GM18499 (cell line): ENCODE data around the gene RAB8B.

ENCODE experiments used
- ATAC-seq: cut with Tn5 transposase; IDR thresholded peaks from one replicate; pipeline ENCODE4 v1.9.1; 2021; ENCODE audit warnings: moderate number of reproducible peaks; ENCODE audit not compliant: insufficient read depth, unreplicated experiment

RAB8B gene

DNA sequence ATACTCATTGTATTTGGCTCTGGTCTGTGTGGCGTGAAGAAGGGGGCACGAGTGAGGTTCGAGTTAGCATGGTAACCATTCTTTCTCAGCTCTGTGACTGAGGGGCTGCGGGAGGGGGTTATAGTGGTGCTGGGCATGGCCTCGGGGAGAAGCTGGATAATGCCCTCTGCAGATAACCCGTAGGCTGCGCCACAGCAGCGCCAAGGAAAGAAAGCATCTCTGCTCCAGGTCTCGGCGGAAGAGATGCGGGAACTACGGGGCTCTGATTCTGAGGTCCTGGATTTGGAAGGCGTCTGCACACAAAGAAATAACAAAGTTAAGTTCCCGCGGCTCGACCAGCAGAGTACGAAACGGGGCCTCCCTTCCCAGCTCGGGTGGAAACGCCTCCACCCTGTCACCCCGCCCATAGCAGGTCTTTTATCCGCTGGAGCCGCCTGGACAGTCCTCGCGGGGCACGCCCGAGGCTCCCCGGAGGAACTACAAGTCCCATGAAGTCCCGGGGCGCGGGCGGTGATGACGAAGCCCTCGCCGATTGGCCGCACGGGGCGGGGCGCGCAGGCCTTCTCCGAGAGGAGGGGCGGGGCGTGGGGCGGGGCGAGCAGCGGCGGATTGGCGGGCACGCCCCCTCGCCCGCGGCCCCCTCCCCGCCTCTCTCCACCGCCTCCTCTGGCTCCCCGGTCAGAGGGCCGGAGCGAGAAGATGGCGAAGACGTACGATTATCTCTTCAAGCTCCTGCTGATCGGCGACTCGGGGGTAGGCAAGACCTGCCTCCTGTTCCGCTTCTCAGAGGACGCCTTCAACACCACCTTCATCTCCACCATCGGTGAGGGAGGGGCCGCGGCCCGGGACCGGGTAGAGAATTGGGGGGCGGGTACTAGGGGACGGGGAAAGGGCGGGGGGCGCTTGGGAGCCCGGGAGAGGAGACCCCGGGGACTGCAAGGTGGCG is at the start of gene RAB8B:
RAB8B (plus strand) TSS at position 681 of the 946 bp plus-strand sequence; CDS start at position 700, 19 bp downstream.
- ATAC-seq, result peak; percentile 42

DNA sequence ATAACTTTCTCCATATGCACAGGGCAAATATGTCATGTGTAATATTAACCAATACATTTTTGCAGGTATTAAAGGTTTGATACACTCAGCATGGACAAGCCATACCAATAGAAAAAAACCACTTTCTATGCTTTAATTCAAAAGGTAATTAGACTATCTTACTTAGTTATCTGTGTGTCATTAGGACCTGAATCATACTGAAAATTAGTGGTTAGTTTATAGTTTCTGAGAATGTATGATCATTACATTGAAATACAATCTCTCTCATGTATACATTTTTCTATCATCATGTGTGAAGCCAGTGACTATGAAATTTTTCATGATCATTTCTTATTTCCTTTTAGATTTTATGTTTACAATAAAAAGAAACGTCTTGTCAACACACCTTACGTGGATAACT is 48.5 kb upstream of the RAB8B start:
- ATAC-seq, result no peak

DNA sequence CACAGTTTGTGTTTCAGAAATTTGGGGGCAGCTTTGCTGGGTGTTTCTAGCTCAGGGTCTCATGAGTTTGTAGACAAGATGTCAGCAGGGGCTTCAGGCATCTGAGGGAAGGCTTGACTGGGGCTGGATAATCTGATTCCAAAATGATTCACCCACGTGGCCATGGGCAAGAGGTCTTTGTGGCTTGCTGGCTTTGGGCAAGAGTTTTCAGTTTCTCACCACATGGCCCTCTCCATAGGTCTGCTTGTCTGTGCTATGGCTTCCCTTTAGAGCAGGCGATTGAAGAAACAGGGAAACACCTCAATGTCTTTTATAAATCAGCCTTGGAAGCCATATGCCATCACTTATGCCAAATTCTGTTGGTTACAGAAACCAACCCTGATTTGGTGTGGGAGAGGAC is 44.0 kb upstream of the RAB8B start:
- ATAC-seq, result no peak

DNA sequence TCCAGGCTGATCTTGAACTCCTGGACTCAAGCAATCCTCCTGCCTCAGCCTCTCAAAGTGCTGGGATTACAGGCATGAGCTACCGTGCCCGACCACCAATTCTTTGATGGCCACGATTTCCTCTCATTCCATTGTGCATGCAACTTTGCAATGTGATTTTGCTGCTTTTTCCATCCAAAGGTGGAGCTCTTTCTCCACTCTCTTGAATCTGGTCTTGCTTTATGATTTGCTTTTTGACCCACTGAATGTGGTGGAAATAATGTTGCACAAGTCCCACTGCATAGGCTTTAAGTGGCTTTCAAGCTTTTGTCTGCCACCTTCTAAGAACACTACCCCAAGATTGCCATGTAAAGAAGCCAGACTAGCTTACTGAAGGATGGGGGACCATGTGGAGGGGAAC is 42.7 kb upstream of the RAB8B start:
- ATAC-seq, result no peak

DNA sequence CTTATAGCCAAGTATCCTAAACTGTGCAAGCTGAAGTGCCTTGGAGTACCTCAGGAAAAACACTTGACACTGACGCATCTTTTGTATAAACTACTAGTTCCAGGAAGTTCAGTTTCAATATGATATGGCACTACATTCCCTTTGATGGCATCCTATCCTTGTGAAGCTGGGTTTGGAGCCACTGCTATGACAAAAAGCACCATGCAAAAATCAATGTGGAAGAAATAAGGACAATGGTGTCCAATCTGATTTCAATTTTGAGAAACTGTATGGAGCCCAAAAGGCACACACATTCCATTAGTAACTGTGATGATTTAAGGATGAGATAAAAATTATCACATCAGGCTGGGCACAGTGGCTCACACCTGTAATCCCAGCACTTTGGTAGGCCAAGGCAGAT is 37.7 kb upstream of the RAB8B start:
- no peak for ATAC-seq

DNA sequence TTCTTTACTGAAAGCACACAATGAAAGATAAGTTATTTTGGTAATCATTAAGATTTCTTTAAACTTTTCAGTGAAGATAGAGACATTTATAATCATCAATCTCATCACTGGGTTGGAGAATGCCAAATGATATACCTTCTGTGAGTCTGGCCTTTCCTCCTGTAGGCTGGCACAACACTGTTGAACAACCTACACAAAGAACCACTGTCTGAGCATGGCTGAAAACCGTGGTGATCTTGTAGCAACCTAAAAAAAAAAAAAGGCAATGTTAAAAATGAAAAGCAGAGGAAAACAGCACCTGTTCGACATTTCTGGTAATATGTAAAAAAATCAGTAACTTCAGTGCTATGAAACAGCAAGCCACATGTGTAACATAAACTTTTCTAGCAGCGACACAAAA is 33.9 kb upstream of the RAB8B start:
- no peak for ATAC-seq

DNA sequence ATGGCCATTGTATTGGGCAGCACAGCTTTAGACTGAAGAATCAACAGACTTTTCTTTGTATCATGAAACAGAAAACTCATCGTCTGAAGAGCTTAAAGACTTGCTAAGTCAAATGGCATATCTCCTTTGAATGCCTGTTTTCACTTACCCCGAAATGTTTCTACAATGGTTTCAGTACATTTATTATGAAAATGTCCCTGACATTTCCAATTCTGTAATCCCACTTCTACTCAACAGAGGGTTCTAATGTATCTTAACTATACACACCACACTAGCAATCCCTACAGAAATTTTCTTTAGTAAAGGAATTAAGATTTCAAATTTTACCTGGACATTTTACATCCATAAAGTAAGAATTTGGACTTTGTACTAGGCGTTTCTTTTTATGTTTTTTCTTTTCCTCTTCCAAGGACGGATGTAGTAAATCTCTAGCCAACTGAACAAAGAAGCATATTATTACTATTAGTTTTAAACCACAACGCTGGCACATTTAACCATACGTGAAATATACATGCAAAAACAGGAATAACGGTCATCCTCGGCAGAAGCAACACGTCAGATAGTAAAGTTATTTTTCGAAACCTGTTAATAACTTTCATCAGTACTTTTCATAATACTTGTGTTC is 33.2 kb upstream of the RAB8B start:
- no peak for ATAC-seq

DNA sequence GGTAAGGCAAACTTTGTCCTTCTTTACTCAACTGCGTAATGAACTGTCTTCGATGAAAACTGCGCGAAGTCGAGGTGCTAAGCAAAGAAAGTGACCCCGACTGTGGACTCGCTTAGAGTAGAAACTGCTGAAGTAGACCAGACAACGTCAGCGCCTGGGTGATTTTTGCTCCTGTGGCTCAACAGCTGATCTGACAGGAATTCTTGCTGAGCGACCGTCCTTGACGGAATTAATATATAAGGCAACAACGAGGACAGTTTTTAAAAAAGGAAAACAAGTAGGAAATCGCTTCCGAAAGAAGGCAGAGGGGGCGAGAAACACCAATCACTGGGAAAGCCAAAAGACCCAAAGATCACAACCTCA is 32.7 kb upstream of the RAB8B start:
- no peak for ATAC-seq

DNA sequence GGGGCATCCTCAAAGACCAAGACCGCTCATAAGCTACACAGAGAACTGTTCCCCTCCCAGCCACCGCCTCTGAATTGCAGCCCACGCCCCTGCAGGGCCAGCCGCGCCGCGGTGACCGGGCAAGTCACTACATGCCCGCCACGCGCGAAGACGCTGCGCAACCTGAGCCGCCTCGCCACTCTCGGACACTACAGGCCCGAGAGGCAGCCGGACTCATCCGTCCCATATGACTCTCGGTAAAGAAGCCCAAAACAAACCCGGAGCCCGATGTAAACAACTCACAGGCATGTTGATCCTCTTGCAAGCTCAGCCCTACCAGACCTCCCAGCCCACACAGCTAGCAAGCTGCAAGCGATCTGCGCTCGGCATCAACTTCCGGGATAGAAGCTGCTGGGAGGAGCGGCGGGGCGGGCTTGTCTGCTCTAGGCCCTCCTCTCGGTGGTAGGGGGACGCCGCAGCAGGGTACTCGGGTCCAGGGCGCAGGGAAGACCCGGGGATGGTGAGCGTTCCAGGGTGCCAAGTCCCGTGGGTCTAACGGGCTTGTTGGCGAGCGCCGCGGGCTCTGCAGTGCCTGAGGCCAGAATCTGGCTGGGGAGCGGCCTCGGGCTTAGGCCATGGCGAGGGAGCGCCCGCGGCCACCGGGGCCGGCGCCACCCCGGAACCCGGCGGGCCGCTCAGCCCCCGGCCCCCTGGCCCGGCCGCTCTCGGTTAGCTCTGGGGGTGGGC is 32.1 kb upstream of the RAB8B start, which contains the start of gene RPS27L:
RPS27L (minus strand) TSS at position 360 of the 726 bp plus-strand sequence; CDS start at position 288, 72 bp downstream.
- no peak for ATAC-seq

DNA sequence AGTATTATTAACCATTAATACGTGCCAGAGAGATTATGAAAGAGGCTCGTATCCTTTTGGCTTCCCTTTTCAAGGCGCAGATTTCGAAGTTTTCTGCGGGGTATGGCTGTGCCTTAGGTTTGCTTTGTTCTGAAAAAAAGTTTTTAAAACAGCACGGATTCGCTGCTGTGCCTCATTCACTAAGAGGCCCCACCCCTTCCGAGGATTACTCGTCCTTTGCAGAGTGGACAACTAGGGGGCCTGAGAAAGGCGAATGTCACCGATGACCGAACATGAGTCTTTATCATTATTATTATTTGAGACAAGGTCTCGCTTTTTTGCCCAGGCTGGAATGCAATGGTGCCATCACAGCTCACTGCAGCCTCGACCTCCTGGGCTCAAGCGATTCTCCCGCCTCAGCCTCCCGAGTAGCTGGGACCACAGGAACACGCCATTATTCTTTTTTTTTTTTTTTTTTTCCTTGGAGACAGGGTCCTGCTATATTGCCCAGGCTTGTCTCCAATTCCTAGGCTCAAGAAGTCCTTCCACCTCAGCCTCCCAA is 31.4 kb upstream of the RAB8B start:
- ATAC-seq, result no peak

DNA sequence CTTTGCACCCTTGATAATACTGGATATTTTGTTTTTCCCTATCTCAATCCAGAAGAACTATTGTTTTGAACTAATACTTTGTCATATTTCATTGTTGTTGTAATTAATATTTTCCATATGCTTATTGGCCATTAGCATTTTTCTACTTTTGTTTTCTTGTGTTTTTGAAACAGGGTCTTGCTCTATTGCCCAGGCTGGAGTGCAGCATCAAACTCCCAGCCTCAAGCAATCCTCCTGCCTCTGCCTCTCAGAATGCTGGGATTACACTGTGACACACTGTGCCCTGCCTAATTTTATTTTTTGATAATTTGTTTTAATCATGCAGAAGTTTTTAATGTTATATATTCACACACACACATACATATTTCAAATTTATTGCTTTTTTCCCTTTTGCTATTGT is 28.8 kb upstream of the RAB8B start:
- no peak for ATAC-seq

DNA sequence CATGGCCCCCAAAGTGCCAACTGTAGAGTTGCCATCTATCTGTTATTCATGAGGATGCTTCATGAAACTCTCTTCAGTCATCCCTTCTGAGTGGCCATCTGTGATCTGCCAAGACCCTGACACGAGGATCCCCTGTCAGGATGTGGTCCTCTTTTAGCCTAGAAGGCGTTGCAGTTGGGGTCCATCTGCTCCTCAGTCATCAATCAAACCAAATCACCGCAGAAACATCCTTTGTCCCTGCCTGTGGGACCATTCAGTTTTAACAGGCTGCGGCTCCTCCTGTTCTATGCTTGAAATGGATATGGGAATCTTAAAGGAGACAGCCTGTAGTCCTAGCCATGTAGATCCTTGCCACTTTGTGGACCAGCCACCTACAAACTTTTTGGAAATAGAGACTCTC is 26.2 kb upstream of the RAB8B start:
- no peak for ATAC-seq

DNA sequence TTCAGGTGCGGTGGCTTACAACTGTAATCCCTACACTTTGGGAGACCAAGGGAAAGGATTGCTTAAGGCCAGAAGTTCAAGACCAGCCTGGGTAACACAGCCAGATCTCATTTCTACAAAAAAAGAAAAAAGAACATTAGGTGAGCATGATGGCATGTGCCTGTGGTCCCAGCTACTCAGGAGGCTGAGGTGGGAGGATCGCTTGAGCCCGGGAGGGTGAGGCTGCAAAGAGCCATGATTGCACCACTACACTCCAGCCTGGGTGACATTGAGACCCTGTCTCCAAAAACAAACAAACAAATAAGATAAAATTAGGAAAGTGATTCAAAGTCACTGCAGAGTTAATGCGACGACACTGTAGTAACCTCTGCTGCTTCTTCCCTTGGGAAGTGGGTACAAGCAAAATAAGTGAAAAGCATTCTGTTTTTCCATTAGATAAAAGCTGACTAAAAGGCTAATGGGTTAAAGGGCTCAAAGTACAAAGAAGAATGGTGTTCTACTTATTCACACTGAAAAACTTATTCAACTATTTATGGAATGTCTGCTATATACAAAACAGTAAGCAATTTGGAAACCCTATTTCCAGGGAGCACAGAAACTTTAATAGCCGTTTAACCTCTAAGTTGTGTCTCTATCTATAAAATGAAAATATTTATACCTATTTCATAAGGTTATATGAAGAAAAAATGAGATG is 24.1 kb upstream of the RAB8B start:
- no peak for ATAC-seq

DNA sequence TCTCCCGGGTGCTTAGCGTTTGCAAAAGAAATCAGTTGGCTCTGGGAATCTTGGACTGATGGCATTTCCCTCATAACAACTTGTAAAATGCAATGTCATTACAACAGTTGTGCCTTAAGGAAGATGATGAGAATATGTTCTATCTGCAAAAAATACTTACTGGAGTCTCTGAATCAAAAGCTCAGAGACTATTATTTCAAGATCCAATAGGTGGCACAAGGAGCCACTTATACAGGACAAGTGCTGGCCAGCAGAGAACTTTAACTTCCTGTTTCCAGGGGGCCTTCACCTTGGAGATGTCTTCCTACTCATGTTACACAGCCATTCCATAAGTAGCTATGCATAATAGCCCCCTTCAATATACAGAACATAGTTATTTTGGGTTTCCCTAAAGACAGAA is 23.2 kb upstream of the RAB8B start:
- ATAC-seq, result no peak

DNA sequence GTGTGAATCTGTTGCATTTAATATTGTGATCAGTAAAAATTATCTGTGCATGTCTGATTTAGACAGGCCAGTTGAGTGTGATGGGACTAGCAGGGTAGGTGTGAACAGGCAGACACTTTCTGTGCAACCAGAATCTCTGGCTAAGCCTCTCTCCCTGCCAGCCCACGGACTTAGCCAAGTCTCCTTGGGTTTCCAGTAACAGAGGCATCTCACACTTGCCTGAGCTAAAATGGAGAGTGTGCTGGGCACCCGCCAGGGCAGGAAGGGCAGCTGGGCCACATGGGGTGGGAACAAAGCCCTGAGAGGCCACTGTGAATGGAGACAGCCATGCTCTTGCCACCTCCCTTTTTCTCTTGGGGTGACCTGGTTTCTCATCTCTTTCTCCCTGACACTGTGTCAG is 19.6 kb upstream of the RAB8B start:
- ATAC-seq, result no peak

DNA sequence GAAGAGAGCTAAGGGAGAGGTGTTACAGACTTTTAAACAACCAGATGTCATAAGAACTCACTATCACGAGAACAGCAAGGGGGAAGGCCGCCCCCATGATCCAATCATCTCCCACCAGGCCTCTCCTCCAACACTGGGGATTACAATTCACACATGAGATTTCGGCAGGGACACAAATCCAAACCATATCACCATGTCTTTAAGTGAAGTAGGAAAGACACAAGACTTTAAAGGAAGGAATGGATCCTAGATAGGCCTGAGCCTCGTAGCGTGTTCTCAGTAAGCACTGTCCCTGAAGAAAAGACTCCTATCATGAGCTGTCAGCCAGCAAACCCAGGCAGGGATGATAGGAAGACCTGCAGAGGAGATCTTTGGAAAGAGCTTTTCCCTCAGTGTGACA is 17.0 kb upstream of the RAB8B start:
- ATAC-seq, result no peak

DNA sequence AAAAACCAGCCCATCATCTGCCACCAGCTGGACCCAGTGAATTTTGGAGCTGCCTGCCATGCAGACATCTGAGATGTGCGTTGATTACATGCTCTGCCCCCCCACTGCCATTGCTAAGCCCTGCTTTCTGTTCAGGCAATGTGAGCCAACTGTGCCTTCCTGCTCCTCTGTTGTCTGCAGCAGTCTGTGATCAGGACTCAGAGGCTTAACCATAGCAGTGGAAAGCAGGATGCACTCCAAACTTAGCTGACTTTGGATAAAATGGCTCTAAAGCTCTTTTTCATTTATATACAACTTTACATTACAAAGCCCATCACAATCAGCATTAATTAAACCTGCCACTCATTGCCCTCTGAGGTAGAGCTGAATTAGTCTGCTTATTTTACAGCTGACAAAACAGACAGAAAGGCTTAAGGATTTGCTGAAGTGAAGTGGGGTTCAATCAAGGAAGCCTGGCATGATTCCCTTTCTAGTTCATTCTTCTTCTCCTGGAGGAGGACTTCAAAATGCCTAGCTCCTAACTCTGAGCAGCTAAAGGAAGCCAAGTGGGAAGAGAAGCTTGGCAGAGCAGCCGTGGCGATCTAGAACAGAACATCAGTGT is 16.5 kb upstream of the RAB8B start:
- no peak for ATAC-seq

DNA sequence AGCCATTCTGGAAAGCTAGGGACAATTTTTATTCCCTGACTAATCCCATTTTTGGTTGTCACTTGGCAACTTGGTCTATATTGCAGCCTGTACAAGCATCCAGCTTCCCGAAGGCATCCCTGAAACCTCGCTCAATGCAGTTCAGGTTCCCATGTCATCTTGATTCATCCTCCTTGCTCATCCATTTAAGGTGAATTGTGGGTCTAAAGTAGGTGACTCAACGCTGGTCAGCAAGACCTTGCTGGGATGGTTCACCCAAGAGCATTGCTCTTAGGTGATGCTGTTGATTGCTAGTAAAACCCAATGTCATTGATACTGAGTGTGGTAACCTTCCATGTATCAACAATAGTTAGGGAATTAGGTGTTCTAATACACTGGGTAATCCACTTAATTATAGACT is 13.1 kb upstream of the RAB8B start:
- no peak for ATAC-seq

DNA sequence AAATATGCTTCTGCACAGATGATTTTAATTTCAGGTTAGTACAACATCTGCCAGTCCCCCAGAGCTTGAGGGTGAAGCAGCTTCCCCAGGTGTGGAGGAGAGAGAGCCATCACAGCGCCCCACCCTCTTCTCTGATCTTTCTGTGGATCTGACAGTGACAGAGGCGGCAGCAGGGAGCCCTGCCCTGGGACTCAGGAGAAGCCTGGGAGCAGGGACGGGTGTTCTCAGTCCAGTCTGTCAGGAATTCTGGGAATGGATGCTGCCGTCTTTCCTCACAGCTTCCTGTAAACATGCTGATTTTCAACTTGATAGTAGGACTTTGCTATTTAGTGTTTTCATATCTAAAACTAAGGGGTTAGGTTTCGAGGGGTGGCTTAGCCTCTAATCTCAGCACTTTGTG is 11.4 kb upstream of the RAB8B start:
- no peak for ATAC-seq

DNA sequence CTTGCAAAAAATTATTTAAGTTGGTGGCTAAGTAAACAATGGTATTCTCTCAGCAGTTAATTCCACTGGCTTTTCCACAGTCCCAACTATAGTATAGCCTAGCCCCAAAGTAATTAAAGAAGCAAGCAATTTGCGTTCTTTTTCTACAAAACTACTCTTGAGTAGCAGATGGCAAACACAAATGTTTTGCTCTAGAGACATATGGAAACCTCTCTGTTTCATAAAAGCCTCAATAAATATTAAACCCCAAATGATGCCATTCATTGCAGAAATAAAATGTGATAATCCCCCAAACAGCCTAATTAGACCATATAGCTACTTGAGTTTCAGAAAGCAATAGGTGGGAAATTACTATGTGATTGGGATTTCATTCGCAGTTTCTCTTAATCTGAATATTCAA is 8.7 kb upstream of the RAB8B start:
- ATAC-seq, result no peak
